NCI-H146 treated with DMSO at 0.1 percent for 48 hours (cell line): ENCODE data around the gene FAM83C.
"Not testable (repeated sequence)": the region's sequence is repeated elsewhere in the genome, so short reads cannot be mapped to it uniquely, and the experiment has no call there.

Source experiments
- DNase-seq: peaks from one replicate; lab custom pipeline; 2025; ENCODE audit not compliant: unreplicated experiment; lab: John Stamatoyannopoulos, UW

The FAM83C gene

GRCh38 chr20:35267092-35267491, 25.1 kb downstream of the FAM83C start:
- no peak for DNase-seq

- no peak for DNase-seq
Measured at GRCh38 chr20:35264755-35265154, 27.5 kb downstream of the FAM83C start.

GRCh38 chr20:35263532-35264341, 28.5 kb downstream of the FAM83C start:
- DNase-seq: no peak

- not testable (repeated sequence) for DNase-seq
Measured at GRCh38 chr20:35262731-35263531, 29.3 kb downstream of the FAM83C start.

GRCh38 chr20:35262321-35262720, 29.9 kb downstream of the FAM83C start:
- DNase-seq: not testable (repeated sequence)

GRCh38 chr20:35260426-35260825, 31.8 kb downstream of the FAM83C start:
- no peak for DNase-seq

GRCh38 chr20:35257175-35257909, 34.9 kb downstream of the FAM83C start:
- DNase-seq: no peak

- no peak for DNase-seq
Measured at GRCh38 chr20:35254448-35254999, 37.7 kb downstream of the FAM83C start.

- no peak for DNase-seq
Measured at GRCh38 chr20:35253010-35253409, 39.2 kb downstream of the FAM83C start.

GRCh38 chr20:35252598-35252997, 39.6 kb downstream of the FAM83C start:
- DNase-seq: not testable (repeated sequence)

- no peak for DNase-seq
Measured at GRCh38 chr20:35252037-35252461, 40.2 kb downstream of the FAM83C start.

GRCh38 chr20:35251613-35251940, 40.6 kb downstream of the FAM83C start:
- no peak for DNase-seq

GRCh38 chr20:35248641-35249475, 43.4 kb downstream of the FAM83C start:
- DNase-seq: no peak

- DNase-seq: no peak
Measured at GRCh38 chr20:35246723-35247122, 45.5 kb downstream of the FAM83C start.

GRCh38 chr20:35243986-35244385, 48.2 kb downstream of the FAM83C start:
- peak; percentile 64 for DNase-seq

GRCh38 chr20:35243317-35243716, 48.9 kb downstream of the FAM83C start:
- no peak for DNase-seq

GRCh38 chr20:35240811-35241293, 51.4 kb downstream of the FAM83C start:
- no peak for DNase-seq

- no peak for DNase-seq
Measured at GRCh38 chr20:35240083-35240810, 52.0 kb downstream of the FAM83C start.

GRCh38 chr20:35238735-35239134, 53.5 kb downstream of the FAM83C start:
- no peak for DNase-seq

- DNase-seq: no peak
Measured at GRCh38 chr20:35238170-35238569, 54.1 kb downstream of the FAM83C start.
